ENCODE measurements around the gene WDR5.
"Not testable (repeated sequence)": the region's sequence is repeated elsewhere in the genome, so short reads cannot be mapped to it uniquely, and the experiment has no call there.

The WDR5 gene

DNA sequence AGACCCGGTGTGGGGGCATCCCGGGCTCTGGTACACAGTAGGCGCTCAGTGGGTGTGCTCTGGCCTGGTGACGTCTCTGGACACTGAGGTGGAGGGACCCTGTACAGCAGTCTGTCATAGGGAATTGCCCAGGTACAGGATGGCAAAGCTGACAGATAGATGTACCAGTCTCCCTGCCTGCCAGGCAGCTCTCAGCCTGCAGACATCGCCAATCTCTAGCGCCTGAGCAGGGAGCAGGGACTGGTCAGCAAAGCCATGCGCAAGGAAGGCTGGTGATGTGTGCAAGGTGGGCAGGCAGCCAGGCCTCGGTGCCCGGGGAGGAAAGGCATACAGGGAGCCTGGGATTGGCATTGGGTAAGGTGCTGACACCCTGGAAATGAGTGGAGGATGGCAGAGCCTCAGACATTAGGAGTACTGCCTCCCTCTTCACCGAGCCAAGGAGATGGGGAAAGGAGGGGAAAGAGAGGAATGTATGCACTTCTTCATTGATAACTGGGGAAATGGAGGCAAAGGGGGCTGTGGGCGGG lies 34.2 kb upstream of the WDR5 start:
- peaks cover 5% of the 10 kb centered on the region for H3K36me3 Mint-ChIP-seq (ENCODE audit: low read depth)
- H3K27ac Mint-ChIP-seq = no peak overlapping the region
- no peak overlapping the region for H3K4me3 Mint-ChIP-seq
- TF ChIP-seq, protein P1, sequence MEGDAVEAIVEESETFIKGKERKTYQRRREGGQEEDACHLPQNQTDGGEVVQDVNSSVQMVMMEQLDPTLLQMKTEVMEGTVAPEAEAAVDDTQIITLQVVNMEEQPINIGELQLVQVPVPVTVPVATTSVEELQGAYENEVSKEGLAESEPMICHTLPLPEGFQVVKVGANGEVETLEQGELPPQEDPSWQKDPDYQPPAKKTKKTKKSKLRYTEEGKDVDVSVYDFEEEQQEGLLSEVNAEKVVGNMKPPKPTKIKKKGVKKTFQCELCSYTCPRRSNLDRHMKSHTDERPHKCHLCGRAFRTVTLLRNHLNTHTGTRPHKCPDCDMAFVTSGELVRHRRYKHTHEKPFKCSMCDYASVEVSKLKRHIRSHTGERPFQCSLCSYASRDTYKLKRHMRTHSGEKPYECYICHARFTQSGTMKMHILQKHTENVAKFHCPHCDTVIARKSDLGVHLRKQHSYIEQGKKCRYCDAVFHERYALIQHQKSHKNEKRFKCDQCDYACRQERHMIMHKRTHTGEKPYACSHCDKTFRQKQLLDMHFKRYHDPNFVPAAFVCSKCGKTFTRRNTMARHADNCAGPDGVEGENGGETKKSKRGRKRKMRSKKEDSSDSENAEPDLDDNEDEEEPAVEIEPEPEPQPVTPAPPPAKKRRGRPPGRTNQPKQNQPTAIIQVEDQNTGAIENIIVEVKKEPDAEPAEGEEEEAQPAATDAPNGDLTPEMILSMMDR (IDR thresholded peaks at IDR 0.05) = no peak
- peaks cover 34% of the 10 kb centered on the region for H3K9me3 Mint-ChIP-seq
- H3K27me3 Mint-ChIP-seq (ENCODE audit: low read depth, poor library complexity) = peaks cover 49% of the 10 kb centered on the region
- no peaks in the 10 kb centered on the region for H3K4me1 Mint-ChIP-seq
- DNase-seq = no peak

DNA sequence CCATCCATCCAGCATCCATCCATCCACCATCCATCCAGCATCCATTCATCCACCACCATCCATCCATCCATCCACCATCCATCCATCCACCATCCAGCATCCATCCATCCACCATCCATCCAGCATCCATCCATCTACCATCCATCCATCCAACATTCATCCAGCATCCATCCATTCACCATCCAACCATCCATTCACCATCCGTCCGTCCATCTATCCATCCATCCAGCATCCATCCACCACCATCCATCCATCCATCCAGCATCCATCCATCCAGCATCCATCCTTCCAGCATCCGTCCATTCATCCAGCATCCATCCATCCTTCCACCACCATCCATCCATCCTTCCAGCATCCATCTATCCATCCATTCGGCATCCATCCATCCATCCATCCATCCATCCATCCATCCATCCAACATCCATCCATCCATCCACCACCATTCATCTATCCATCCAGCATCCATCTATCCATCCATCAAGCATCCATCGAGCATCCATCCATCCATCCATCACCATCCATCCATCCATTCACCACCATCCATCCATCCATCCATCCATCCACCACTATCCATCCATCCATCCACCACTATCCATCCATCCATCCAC lies 32.4 kb upstream of the WDR5 start:
- Mint-ChIP-seq H3K27me3 (ENCODE audit: low read depth, poor library complexity) (peaks cover 46% of the 10 kb centered on the region), H3K27ac (no peak overlapping the region)

DNA sequence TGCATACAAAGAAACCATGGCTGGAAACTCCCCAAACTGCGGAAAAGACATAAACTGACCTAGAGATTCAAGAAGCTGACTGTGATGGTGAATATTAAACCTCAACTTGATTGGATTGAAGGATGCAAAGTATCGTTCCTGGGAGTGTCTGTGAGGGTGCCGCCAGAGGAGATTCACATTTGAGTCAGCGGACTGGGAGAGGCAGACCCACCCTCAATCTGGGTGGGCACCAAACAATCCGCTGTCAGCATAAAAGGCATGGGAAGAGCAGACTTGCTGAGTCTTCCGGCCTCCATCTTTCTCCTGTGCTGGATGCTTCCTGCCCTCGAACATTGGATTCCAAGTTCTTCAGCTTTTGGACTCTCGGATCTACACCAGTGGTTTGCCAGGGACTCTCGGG lies 24.8 kb upstream of the WDR5 start:
- Mint-ChIP-seq H3K27me3 (ENCODE audit: low read depth, poor library complexity) (peaks cover 12% of the 10 kb centered on the region), H3K9me3 (peaks cover 11% of the 10 kb centered on the region), H3K27ac (no peak overlapping the region), H3K4me1 (no peaks in the 10 kb centered on the region), H3K36me3 (ENCODE audit: low read depth) (no peaks in the 10 kb centered on the region), H3K4me3 (no peak overlapping the region)
- TF ChIP-seq, protein P1 (IDR thresholded peaks at IDR 0.05) = no peak
- no peak for DNase-seq

More for the DNA sequence above, 32.4 kb upstream of the WDR5 start:
- DNase-seq = no peak
- TF ChIP-seq, protein P1 (IDR thresholded peaks at IDR 0.05) = no peak
- Mint-ChIP-seq H3K4me3 (peak overlapping the region; percentile 56), H3K4me1 (no peaks in the 10 kb centered on the region), H3K36me3 (ENCODE audit: low read depth) (peaks cover 5% of the 10 kb centered on the region), H3K9me3 (peaks cover 34% of the 10 kb centered on the region)

DNA sequence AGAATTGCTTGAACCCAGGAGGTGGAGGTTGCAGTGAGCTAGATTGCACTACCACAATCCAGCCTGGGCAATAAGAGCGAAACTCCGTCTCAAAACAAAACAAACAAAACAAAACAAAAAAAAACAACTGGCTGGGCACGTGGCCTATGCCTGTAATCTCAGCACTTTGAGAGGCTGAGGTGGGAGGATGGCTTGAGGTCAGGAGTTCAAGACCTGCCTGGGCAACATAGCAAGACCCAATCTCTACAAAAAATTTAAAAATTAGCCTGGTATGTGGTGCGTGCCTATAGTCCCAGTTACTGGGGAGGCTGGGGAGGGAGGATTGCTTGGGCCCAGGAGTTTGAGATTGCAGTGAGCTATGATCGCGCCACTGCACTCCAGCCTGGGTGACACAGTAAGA lies 23.3 kb upstream of the WDR5 start:
- H3K27ac Mint-ChIP-seq = no peak overlapping the region
- H3K4me3 Mint-ChIP-seq = no peak overlapping the region
- TF ChIP-seq, protein P1 (IDR thresholded peaks at IDR 0.05) = no peak
- no peaks in the 10 kb centered on the region for H3K36me3 Mint-ChIP-seq (ENCODE audit: low read depth)
- H3K27me3 Mint-ChIP-seq (ENCODE audit: low read depth, poor library complexity) = peaks cover 6% of the 10 kb centered on the region
- H3K9me3 Mint-ChIP-seq = peaks cover 4% of the 10 kb centered on the region
- no peak for DNase-seq
- H3K4me1 Mint-ChIP-seq = no peaks in the 10 kb centered on the region

DNA sequence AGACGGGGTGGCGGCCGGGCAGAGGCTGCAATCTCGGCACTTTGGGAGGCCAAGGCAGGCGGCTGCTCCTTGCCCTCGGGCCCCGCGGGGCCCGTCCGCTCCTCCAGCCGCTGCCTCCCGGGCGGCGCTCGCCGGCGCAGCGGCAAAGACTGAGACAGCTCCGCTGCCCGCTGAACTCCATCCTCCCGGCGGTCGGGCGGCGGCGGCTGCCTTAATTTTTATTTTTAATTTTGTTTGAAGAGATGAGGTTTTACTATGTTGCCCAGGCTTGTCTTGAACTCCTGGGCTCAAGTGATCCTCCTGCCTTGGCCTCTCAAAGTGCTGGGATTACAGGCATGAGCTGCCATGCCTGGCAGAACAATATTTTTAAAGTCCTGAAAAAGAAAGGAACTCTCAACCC lies 16.9 kb upstream of the WDR5 start:
- H3K27me3 Mint-ChIP-seq (ENCODE audit: low read depth, poor library complexity); H3K27ac Mint-ChIP-seq; H3K4me3 Mint-ChIP-seq; DNase-seq; H3K36me3 Mint-ChIP-seq (ENCODE audit: low read depth); H3K4me1 Mint-ChIP-seq: not testable (repeated sequence)
- H3K9me3 Mint-ChIP-seq = peaks cover 27% of the 10 kb centered on the region

DNA sequence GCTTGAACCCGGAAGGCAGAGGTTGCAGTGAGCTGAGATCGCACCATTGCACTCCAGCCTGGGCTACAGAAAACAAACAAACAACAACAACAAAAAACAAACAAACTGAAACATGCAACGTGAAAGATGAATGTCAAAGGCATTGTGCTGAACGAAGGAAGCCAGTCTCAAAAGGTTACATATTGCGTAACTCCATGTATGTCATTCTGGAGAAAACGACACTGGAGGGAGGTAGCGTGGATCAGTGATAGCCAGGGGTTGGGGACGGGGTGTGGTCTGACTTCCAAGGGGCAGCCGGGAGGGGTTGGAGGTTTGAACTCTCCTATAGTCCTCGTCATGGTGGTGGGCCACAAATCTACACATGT lies 12.1 kb upstream of the WDR5 start:
- peaks cover 7% of the 10 kb centered on the region for H3K4me1 Mint-ChIP-seq
- H3K27ac Mint-ChIP-seq = no peak overlapping the region
- no peaks in the 10 kb centered on the region for H3K36me3 Mint-ChIP-seq (ENCODE audit: low read depth)
- no peak overlapping the region for H3K4me3 Mint-ChIP-seq
- peaks cover 16% of the 10 kb centered on the region for H3K27me3 Mint-ChIP-seq (ENCODE audit: low read depth, poor library complexity)
- no peak for DNase-seq
- TF ChIP-seq, protein P1 (IDR thresholded peaks at IDR 0.05) = no peak
- H3K9me3 Mint-ChIP-seq = peaks cover 27% of the 10 kb centered on the region

Measured in nephron progenitor cell (in vitro differentiated cells).